Loucy (cell line): ENCODE data around the gene P4HB.

Source experiments
- H2AFZ ChIP-seq: fragments of 200-600 bp; sonication (generic); 2 replicates; pipeline ENCODE4 v1.6.0; 2016; ENCODE audit warnings: antibody characterized with exemption, mild to moderate bottlenecking, low read length, moderate library complexity
- H3F3A ChIP-seq: fragments of 200-600 bp; 2 replicates; pipeline ENCODE4 v1.6.0; 2016; ENCODE audit warnings: antibody characterized with exemption, low read depth, mild to moderate bottlenecking
- H3K27me3 ChIP-seq: fragments of 200-600 bp; sonication (generic); 2 replicates; pipeline ENCODE4 v1.6.1; 2014; ENCODE audit warnings: low read length, mild to moderate bottlenecking; ENCODE audit not compliant: insufficient read depth, poor library complexity, severe bottlenecking
- H3K36me3 ChIP-seq: fragments of 200-600 bp; sonication (generic); 2 replicates; pipeline ENCODE4 v1.6.1; 2016; ENCODE audit warnings: low read length; ENCODE audit not compliant: insufficient read depth
- H3K4me1 ChIP-seq: fragments of 200-600 bp; sonication (generic); 2 replicates; pipeline ENCODE4 v1.5.1; 2014; ENCODE audit warnings: low read length, mild to moderate bottlenecking; ENCODE audit not compliant: insufficient read depth, poor library complexity, severe bottlenecking
- H3K4me2 ChIP-seq: fragments of 200-600 bp; sonication (generic); 2 replicates; pipeline ENCODE4 v1.6.0; 2014; ENCODE audit warnings: antibody characterized with exemption, low read length, low read depth, mild to moderate bottlenecking; ENCODE audit not compliant: poor library complexity, severe bottlenecking
- H3K4me3 ChIP-seq: fragments of 200-600 bp; sonication (generic); 2 replicates; pipeline ENCODE4 v1.5.1; 2014; ENCODE audit warnings: low read length, mild to moderate bottlenecking, mixed read lengths; ENCODE audit not compliant: poor library complexity, severe bottlenecking
- H3K79me2 ChIP-seq: fragments of 200-600 bp; sonication (generic); 2 replicates; pipeline ENCODE4 v1.6.1; 2014; ENCODE audit warnings: low read length; ENCODE audit not compliant: insufficient read depth
- H3K9ac ChIP-seq: fragments of 200-600 bp; sonication (generic); 2 replicates; pipeline ENCODE4 v1.6.0; 2014; ENCODE audit warnings: mild to moderate bottlenecking, low read depth, low read length, moderate library complexity; ENCODE audit not compliant: poor library complexity, severe bottlenecking
- H3K9me2 ChIP-seq: fragments of 200-600 bp; sonication (generic); replicated peaks from 2 replicates; pipeline ENCODE4 v1.6.1; 2016; ENCODE audit warnings: low read depth, low read length, mixed read lengths
- H3K9me3 ChIP-seq: fragments of 200-600 bp; sonication (generic); 2 replicates; pipeline ENCODE4 v1.6.1; 2014; ENCODE audit warnings: mild to moderate bottlenecking, antibody characterized with exemption, low read length, low read depth; ENCODE audit not compliant: insufficient read depth
- H4K20me1 ChIP-seq: fragments of 200-600 bp; sonication (generic); 2 replicates; pipeline ENCODE4 v1.6.0; 2014; ENCODE audit warnings: antibody characterized with exemption, low read length, mild to moderate bottlenecking; ENCODE audit not compliant: insufficient read depth, poor library complexity, severe bottlenecking
- EZH2phosphoT487 ChIP-seq: fragments of 200-600 bp; IDR thresholded peaks from 2 replicates; pipeline ENCODE4 v1.6.1; 2018; ENCODE audit warnings: antibody characterized with exemption, mild to moderate bottlenecking, moderate library complexity, borderline replicate concordance
- TF ChIP-seq, protein P1 (sequence below): fragments of 200-600 bp; sonication (generic); conservative IDR thresholded peaks from 2 replicates; pipeline ENCODE4 v1.5.1; 2014; ENCODE audit warnings: mild to moderate bottlenecking, antibody characterized with exemption, low read length

P4HB gene

GRCh38 chr17:81884520-81884919 lies 24.2 kb upstream of the P4HB start:
- H3K79me2 ChIP-seq = peaks cover 65% of the 10 kb centered on the region
- no peaks in the 10 kb centered on the region for H3K27me3 ChIP-seq
- no peaks in the 10 kb centered on the region for H3K9me3 ChIP-seq
- no peaks in the 10 kb centered on the region for H3K9me2 ChIP-seq
- H4K20me1 ChIP-seq = peaks cover 43% of the 10 kb centered on the region
- no peak overlapping the region for H3K4me3 ChIP-seq
- H3K4me1 ChIP-seq = peaks cover 11% of the 10 kb centered on the region
- H3K9ac ChIP-seq = no peak overlapping the region
- H3K36me3 ChIP-seq = peaks cover 65% of the 10 kb centered on the region
- no peak overlapping the region for H3K4me2 ChIP-seq
- H2AFZ ChIP-seq = no peak overlapping the region
- no peak for TF ChIP-seq EZH2phosphoT487
- TF ChIP-seq, protein P1, sequence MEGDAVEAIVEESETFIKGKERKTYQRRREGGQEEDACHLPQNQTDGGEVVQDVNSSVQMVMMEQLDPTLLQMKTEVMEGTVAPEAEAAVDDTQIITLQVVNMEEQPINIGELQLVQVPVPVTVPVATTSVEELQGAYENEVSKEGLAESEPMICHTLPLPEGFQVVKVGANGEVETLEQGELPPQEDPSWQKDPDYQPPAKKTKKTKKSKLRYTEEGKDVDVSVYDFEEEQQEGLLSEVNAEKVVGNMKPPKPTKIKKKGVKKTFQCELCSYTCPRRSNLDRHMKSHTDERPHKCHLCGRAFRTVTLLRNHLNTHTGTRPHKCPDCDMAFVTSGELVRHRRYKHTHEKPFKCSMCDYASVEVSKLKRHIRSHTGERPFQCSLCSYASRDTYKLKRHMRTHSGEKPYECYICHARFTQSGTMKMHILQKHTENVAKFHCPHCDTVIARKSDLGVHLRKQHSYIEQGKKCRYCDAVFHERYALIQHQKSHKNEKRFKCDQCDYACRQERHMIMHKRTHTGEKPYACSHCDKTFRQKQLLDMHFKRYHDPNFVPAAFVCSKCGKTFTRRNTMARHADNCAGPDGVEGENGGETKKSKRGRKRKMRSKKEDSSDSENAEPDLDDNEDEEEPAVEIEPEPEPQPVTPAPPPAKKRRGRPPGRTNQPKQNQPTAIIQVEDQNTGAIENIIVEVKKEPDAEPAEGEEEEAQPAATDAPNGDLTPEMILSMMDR = no peak
- H3F3A ChIP-seq = no peaks in the 10 kb centered on the region

DNA sequence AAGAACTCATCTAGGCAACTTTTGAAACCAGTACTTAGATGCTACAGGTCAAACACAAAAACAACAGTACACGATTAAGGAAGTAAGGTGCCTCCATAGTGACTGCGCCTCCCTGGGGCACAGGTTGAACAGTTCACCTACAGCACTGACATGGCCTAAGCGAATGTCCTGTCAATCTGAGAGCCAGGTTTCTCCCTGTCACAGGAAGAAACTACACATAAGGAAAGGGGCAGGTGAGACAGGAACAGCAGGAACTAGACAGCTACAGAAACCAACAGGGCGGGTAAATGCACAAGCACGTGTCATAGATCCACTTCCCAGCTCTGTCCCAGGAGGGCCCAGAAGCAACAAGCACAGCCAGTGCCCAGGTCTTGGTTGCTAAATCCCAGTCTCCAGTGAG lies 18.8 kb upstream of the P4HB start:
- TF ChIP-seq, protein P1 = no peak
- no peak for TF ChIP-seq EZH2phosphoT487
- Histone ChIP-seq H3K36me3 (peaks cover 29% of the 10 kb centered on the region; the same call in 1 of the 2 replicates), H3K4me3 (no peak overlapping the region)

GRCh38 chr17:81878294-81878693 lies 18.0 kb upstream of the P4HB start:
- H3K4me2 ChIP-seq = no peak overlapping the region
- TF ChIP-seq, protein P1 = no peak
- no peaks in the 10 kb centered on the region for H3K4me1 ChIP-seq
- H4K20me1 ChIP-seq = no peaks in the 10 kb centered on the region
- H3F3A ChIP-seq = peaks cover 8% of the 10 kb centered on the region; the same call in 1 of the 2 replicates
- H3K9me3 ChIP-seq = no peaks in the 10 kb centered on the region
- H3K4me3 ChIP-seq = no peak overlapping the region
- peak overlapping the region; percentile 27 for H3K9ac ChIP-seq
- peaks cover 13% of the 10 kb centered on the region; the same call in 1 of the 2 replicates for H3K79me2 ChIP-seq
- peaks cover 29% of the 10 kb centered on the region; the same call in 1 of the 2 replicates for H3K36me3 ChIP-seq
- no peaks in the 10 kb centered on the region for H3K9me2 ChIP-seq
- H2AFZ ChIP-seq = no peak overlapping the region
- no peaks in the 10 kb centered on the region for H3K27me3 ChIP-seq

More for the DNA sequence above, 18.8 kb upstream of the P4HB start:
- peaks cover 2% of the 10 kb centered on the region; the same call in 1 of the 2 replicates for H3F3A ChIP-seq
- peak overlapping the region; percentile 27 for H3K9ac ChIP-seq
- H3K9me3 ChIP-seq = no peaks in the 10 kb centered on the region
- H4K20me1 ChIP-seq = no peaks in the 10 kb centered on the region
- H3K9me2 ChIP-seq = no peaks in the 10 kb centered on the region
- H3K4me2 ChIP-seq = no peak overlapping the region
- no peak overlapping the region for H2AFZ ChIP-seq
- H3K79me2 ChIP-seq = peaks cover 16% of the 10 kb centered on the region; the same call in 1 of the 2 replicates
- H3K27me3 ChIP-seq = no peaks in the 10 kb centered on the region
- no peaks in the 10 kb centered on the region for H3K4me1 ChIP-seq
